Measurements from ENCODE around the gene DNAJC5. TPM values are rescaled to one million over a fixed set of nuclear protein-coding genes. Genes with fewer than 3 reads are reported as not detected.

Gene DNAJC5
- total and polyA plus RNA-seq, 2 of the 8 experiments (the other 6 are each of a cell fraction or from before 2014, with no cell fraction given): 19.2 to 31.2 TPM

DNA sequence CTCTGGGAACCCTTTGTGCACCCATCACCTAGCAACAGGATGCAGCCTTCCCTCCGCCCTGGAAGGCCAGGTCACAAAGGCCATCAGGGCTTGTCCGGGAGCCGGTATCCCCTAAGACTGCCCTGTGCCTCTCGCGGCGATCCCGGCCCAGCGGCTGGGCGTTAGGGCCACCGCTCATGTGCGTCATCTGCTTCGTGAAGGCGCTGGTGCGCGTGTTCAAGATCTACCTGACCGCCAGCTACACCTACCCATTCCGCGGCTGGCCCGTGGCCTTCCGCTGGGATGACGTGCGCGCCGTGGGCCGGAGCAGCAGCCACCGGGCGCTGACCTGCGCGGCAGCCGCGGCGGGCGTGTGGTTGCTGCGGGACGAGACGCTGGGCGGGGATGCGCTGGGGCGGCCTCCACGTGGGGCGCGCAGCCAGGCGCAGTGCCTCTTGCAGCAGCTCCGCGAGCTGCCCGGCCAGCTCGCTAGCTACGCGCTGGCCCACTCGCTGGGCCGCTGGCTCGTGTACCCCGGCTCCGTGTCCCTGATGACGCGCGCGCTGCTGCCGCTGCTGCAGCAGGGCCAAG, 33.5 kb upstream of the DNAJC5 start, which contains the start of gene ABHD16B:
Gene ABHD16B, plus strand, starts transcription at position 134 of the 570 bp plus-strand sequence. Its CDS starts 43 bp downstream, at position 177.
- H2AFZ ChIP-seq (ENCODE audit: low read length): no peak within 1 kb of the TSS
- CTCF ChIA-PET (ENCODE audit: partially characterized antibody): interaction anchor here (1.0 to 5.8 kb wide), 6 partner anchors 14 to 87 kb away, joined by 3 to 59 read pairs (median 12); no protein-coding TSS in a partner anchor
- H3K79me1 ChIP-seq (ENCODE audit: low read depth, low read length): peaks cover 6% of the 10 kb centered on the region; the same call in 1 of the 2 replicates
- no peak within 1 kb of the TSS for H4K5ac ChIP-seq (ENCODE audit: insufficient read length, low read depth, low read length)
- no peak within 1 kb of the TSS for H3K9ac ChIP-seq (replicated peaks in 1 of 4; ENCODE audit: extremely low read depth in 1 of 4, low read depth in 3 of 4, low read length in 3 of 4)
- H3K27ac ChIP-seq (ENCODE audit: low read depth, low read length): no peak within 1 kb of the TSS
- peak within 1 kb of the TSS; percentile 39; the same call in 1 of the 2 replicates for H2BK12ac ChIP-seq (ENCODE audit: low read depth, low read length)
- no peak within 1 kb of the TSS for H3K4me2 ChIP-seq (ENCODE audit: insufficient read depth in 1 of 2, low read depth in 2 of 2, low read length in 2 of 2)
- no peak within 1 kb of the TSS for H4K91ac ChIP-seq (replicated peaks; ENCODE audit: insufficient read length, low read length)
- no peak within 1 kb of the TSS for H2BK15ac ChIP-seq (ENCODE audit: low read length)
- no peak within 1 kb of the TSS for H2BK120ac ChIP-seq (replicated peaks; ENCODE audit: low read depth, low read length)
- no peak for TF ChIP-seq EZH2 (IDR thresholded peaks at IDR 0.05; ENCODE audit: low read depth, low read length, severe bottlenecking)
- TF ChIP-seq SUZ12 (IDR thresholded peaks at IDR 0.05; ENCODE audit: low read length): no peak
- no peak for TF ChIP-seq POLR2A (IDR thresholded peaks at IDR 0.05; ENCODE audit: control extremely low read depth in 1 of 2, low read depth in 2 of 2, low read length in 2 of 2)
- TF ChIP-seq POU5F1 (IDR thresholded peaks at IDR 0.05; ENCODE audit: low read depth, low read length): no peak
- no peak for TF ChIP-seq JUND (IDR thresholded peaks at IDR 0.05; ENCODE audit: low read length)
- TF ChIP-seq BRCA1 (IDR thresholded peaks at IDR 0.05; ENCODE audit: low read depth, low read length): no peak
- no peak for TF ChIP-seq KDM4A (IDR thresholded peaks at IDR 0.05; ENCODE audit: low read depth, low read length, severe bottlenecking)
- no peak for TF ChIP-seq SP1 (IDR thresholded peaks at IDR 0.05; ENCODE audit: low read depth, low read length)
- no peak for TF ChIP-seq ZNF274 (IDR thresholded peaks at IDR 0.05; ENCODE audit: borderline replicate concordance, extremely low read depth, low read length)
- TF ChIP-seq RAD21 (IDR thresholded peaks at IDR 0.05 in 1 of 2, conservative IDR thresholded peaks at IDR 0.05 in 1 of 2; ENCODE audit: low read depth in 2 of 2, low read length in 2 of 2): no peak
- TF ChIP-seq EP300 (IDR thresholded peaks at IDR 0.05; ENCODE audit: borderline replicate concordance in 1 of 2, low read depth in 2 of 2, low read length in 2 of 2): no peak
- TF ChIP-seq KDM5A (IDR thresholded peaks at IDR 0.05; ENCODE audit: low read length): no peak
- peaks cover 0 to 17% of the 10 kb centered on the region in 2 experiments; a peak in 2 of 4 replicates for H3K79me2 ChIP-seq (ENCODE audit: control insufficient read depth in 1 of 2, insufficient read depth in 2 of 2, low read length in 2 of 2)
- no peak within 1 kb of the TSS for H3K4me3 ChIP-seq (ENCODE audit: extremely low read depth in 1 of 4, insufficient read depth in 2 of 4, low read depth in 3 of 4, low read length in 4 of 4)
- no peak for DNase-seq (ENCODE audit: low read depth in 1 of 2, low spot score in 2 of 2)
- no peak within 1 kb of the TSS for H3K23ac ChIP-seq (ENCODE audit: insufficient read length)
- H3K14ac ChIP-seq (ENCODE audit: insufficient read length): no peak within 1 kb of the TSS
- H3K4ac ChIP-seq (replicated peaks; ENCODE audit: insufficient read length, low read depth, low read length): no peak within 1 kb of the TSS
- 95% methylated on average over 36 of the region's 59 CpGs; no CpG with 5 or more reads in 1 of the 2 experiments for WGBS, 2 experiments (ENCODE audit: extremely low coverage in 1 of 2, insufficient coverage in 1 of 2, insufficient read length in 1 of 2, insufficient replicate concordance in 2 of 2, low coverage in 1 of 2, low lambda C conversion rate in 2 of 2, missing lambda C conversion rate in 1 of 2)
- H2BK5ac ChIP-seq (ENCODE audit: low read depth, low read length): peak within 1 kb of the TSS; percentile 66; the same call in 1 of the 2 replicates
- H3K23me2 ChIP-seq (ENCODE audit: low read depth, low read length): peaks cover 6% of the 10 kb centered on the region; the same call in 1 of the 2 replicates
- H3K36me3 ChIP-seq (ENCODE audit: control insufficient read depth in 2 of 4, insufficient read depth in 4 of 4, low read length in 3 of 4): peaks cover 0 to 17% (median 0%) of the 10 kb centered on the region in 4 experiments; a peak in 1 of 8 replicates
- H4K20me1 ChIP-seq (replicated peaks in 1 of 2; ENCODE audit: control insufficient read depth in 1 of 2, insufficient read depth in 2 of 2, low read length in 2 of 2): peaks cover 0 to 4% of the 10 kb centered on the region in 2 experiments
- H3K18ac ChIP-seq (ENCODE audit: extremely low read depth, low read length): no peak within 1 kb of the TSS
- H3K9me3 ChIP-seq (ENCODE audit: insufficient read depth in 2 of 2, low read depth in 1 of 2, low read length in 1 of 2): no peaks in the 10 kb centered on the region
- no peak within 1 kb of the TSS for H3K56ac ChIP-seq (replicated peaks; ENCODE audit: insufficient read length, low read depth, low read length)
- H2BK20ac ChIP-seq (ENCODE audit: low read length): no peak within 1 kb of the TSS
- no peaks in the 10 kb centered on the region for H3K27me3 ChIP-seq (replicated peaks in 1 of 4; ENCODE audit: control insufficient read depth in 3 of 4, extremely low read depth in 1 of 4, insufficient read depth in 3 of 4, low read length in 3 of 4)
- H3K4me1 ChIP-seq (replicated peaks in 1 of 4; ENCODE audit: control insufficient read depth in 3 of 4, insufficient read depth in 4 of 4, low read length in 3 of 4): peaks cover 7 to 27% (median 25%) of the 10 kb centered on the region in 4 experiments
- H4K8ac ChIP-seq (ENCODE audit: extremely low read depth, insufficient read depth, low read length): peak within 1 kb of the TSS; percentile 45; the same call in 1 of the 2 replicates
- FAIRE-seq: no peak
- POLR2A ChIA-PET (ENCODE audit: partially characterized antibody): interaction anchor here (0.6 to 5.9 kb wide), 4 partner anchors 9 to 227 kb away, joined by 3 to 52 read pairs (median 3); no protein-coding TSS in a partner anchor
- no peak within 1 kb of the TSS for H2AK5ac ChIP-seq (ENCODE audit: low read depth, low read length)

Data from H1 (cell line).